ENCODE data around the gene WDPCP.
"Not testable (repeated sequence)": the region's sequence is repeated elsewhere in the genome, so short reads cannot be mapped to it uniquely, and the experiment has no call there.

Gene WDPCP

DNA sequence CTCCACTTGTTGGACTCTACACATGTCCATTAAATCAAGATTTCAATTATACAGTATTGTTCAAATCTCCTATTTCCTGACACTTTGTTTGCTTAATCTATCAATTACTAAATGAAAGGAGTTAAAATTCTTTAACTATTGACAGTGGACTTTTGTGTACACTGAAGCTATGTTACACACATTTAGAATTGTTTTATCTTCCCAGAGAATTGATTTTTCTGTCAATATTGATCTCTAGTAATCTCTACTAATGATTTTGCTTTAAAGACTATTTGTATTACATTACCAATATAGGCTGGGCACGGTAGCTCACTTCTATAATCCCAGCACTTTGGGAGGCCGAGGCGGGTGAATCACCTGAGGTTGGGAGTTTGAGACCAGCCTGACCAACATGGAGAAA lies 215.7 kb downstream of the WDPCP start:
- DNase-seq (ENCODE audit: low read depth in 2 of 3, low spot score in 1 of 3) = no peak

GRCh38 chr2:63369146-63369545 lies 219.1 kb downstream of the WDPCP start:
- no peak for DNase-seq (ENCODE audit: low read depth in 2 of 3, low spot score in 1 of 3)

- no peak for DNase-seq (ENCODE audit: low read depth in 2 of 3, low spot score in 1 of 3)
Observed at GRCh38 chr2:63364866-63365265, 223.4 kb downstream of the WDPCP start.

GRCh38 chr2:63357722-63358121 lies 230.6 kb downstream of the WDPCP start:
- DNase-seq (ENCODE audit: low read depth in 2 of 3, low spot score in 1 of 3) = not testable (repeated sequence)

GRCh38 chr2:63347361-63347760 lies 240.9 kb downstream of the WDPCP start:
- DNase-seq (ENCODE audit: low read depth in 2 of 3, low spot score in 1 of 3) = no peak

DNA sequence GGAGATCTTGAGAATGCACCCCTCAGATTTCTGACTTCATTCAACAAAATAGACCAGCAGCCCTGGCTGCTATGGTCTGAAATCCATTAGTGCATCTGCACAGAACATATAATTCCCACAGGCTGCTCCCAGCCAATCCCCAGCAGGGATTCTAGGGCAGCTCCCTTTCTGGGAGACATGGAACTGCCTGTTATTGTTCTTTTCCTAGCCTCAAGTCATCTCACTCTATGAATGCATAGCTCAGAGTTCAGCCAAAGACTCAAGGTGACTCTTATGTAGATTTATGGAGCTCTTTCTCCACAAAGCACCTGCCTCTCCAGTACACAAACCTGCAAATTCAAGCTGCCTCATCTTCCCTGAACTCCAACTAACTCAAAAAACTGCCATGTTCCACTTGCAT lies 241.9 kb downstream of the WDPCP start:
- DNase-seq (ENCODE audit: low read depth in 2 of 3, low spot score in 1 of 3) = no peak

- no peak for DNase-seq (ENCODE audit: low read depth in 2 of 3, low spot score in 1 of 3)
Observed at GRCh38 chr2:63345285-63345633, 243.0 kb downstream of the WDPCP start.

- no peak for DNase-seq (ENCODE audit: low read depth in 2 of 3, low spot score in 1 of 3)
Observed at GRCh38 chr2:63344575-63345284, 243.5 kb downstream of the WDPCP start.

GRCh38 chr2:63343397-63344109 lies 244.7 kb downstream of the WDPCP start:
- DNase-seq (ENCODE audit: low read depth in 2 of 3, low spot score in 1 of 3) = no peak

DNA sequence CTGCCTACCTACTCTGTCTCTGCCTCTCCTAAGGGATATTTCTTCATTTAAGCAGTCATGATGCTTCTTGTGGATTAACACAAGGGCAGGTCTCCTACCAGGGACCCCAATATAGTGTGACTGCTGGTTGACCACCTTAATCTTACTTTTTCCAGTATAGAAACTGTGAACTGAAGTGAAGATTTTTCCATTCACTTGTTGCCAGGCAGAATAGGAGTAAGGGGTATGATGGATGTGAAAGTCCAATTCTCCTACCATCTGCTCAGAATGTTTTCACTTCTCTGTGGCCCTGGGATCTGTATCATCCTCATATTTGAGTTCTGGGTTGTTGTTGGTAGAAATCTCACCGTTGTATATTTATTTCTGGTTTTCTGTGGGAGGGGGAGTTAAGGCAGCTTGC lies 247.8 kb downstream of the WDPCP start:
- no peak for DNase-seq (ENCODE audit: low read depth in 2 of 3, low spot score in 1 of 3)

GRCh38 chr2:63334910-63335309 lies 253.4 kb downstream of the WDPCP start:
- DNase-seq (ENCODE audit: low read depth in 2 of 3, low spot score in 1 of 3) = no peak

- DNase-seq (ENCODE audit: low read depth in 2 of 3, low spot score in 1 of 3) = no peak
Observed at GRCh38 chr2:63326473-63326872, 261.8 kb downstream of the WDPCP start.

GRCh38 chr2:63323662-63324061 lies 264.6 kb downstream of the WDPCP start:
- not testable (repeated sequence) for DNase-seq (ENCODE audit: low read depth in 2 of 3, low spot score in 1 of 3)

DNA sequence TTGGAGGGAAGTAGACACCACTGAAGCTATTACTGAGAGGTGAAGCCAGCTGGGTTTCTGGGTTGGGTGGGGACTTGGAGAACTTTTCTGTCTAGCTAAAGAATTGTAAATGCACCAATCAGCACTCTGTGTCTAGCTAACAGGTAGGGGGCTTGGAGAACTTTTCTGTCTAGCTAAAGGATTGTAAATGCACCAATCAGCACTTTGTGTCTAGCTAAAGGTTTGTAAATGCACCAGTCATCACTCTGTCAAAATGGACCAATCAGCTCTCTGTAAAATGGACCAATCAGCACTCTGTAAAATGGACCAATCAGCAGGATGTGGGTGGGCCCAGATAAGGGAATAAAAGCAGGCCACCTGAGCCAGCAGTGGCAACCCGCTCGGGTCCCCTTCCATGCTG lies 266.3 kb downstream of the WDPCP start:
- DNase-seq (ENCODE audit: low read depth in 2 of 3, low spot score in 1 of 3) = not testable (repeated sequence)

DNA sequence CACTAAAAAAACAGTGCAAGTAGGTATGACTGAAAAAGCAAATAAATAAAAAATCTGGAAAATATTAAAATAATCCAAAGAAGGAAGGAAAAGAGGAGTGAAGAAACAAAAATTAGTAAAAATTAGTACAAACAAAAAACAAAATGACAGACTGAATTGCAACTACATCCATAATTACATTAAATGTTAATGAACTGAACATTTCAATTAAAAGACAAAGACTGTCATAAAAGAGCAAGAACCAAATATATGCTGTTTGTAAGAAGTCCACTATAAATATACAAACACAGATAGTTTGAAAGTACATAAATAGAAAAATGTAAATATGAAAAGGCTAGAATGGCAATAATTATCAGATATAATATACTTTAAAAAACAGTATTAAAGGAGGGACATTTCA lies 267.6 kb downstream of the WDPCP start:
- no peak for DNase-seq (ENCODE audit: low read depth in 2 of 3, low spot score in 1 of 3)

GRCh38 chr2:63310614-63311013 lies 277.7 kb downstream of the WDPCP start:
- no peak for DNase-seq (ENCODE audit: low read depth in 2 of 3, low spot score in 1 of 3)

- DNase-seq (ENCODE audit: low read depth in 2 of 3, low spot score in 1 of 3) = no peak
Observed at GRCh38 chr2:63301481-63301880, 286.8 kb downstream of the WDPCP start.

DNA sequence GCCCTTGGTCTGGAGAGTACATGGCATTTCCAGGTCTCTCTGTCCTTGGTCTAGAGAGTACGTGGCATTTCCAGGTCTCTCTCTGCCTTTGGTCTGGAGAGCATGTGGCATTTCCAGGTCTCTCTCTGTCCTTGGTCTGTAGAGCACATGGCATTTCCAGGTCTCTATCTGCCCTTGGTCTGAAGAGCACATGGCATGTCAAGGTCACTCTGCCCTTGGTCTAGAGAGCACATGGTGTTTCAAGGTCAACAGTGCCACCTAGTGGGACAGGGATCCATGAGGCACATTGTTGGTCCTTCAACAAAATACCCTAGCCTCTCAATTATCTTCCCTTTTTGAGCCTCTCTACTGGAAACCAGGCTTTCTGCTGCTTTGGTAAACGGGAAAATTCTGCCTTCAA lies 287.4 kb downstream of the WDPCP start:
- DNase-seq (ENCODE audit: low read depth in 2 of 3, low spot score in 1 of 3) = no peak

GRCh38 chr2:63287956-63288355 lies 300.3 kb downstream of the WDPCP start:
- DNase-seq (ENCODE audit: low read depth in 2 of 3, low spot score in 1 of 3) = no peak

GRCh38 chr2:63286520-63286919 lies 301.8 kb downstream of the WDPCP start:
- DNase-seq (ENCODE audit: low read depth in 2 of 3, low spot score in 1 of 3) = not testable (repeated sequence)

DNA sequence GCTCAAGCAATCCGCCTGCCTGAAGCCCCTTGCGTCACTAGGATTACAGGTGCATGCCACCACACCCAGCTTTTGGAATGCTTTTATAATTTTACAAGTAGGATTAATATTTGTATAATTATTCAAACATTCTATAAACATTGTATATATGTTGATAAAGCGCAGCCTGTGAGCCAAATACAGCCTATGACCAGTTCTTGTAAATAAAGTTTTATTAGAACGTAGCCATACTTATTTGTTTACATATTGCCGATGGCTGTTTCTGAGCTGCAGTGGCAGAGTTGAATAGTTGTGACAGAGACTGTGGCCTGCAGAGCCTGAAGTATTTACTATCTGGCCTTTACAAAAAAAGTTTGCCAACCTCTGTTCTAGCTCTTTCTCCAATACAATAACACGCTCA lies 305.0 kb downstream of the WDPCP start:
- no peak for DNase-seq (ENCODE audit: low read depth in 2 of 3, low spot score in 1 of 3)

- no peak for DNase-seq (ENCODE audit: low read depth in 2 of 3, low spot score in 1 of 3)
Observed at GRCh38 chr2:63272560-63272959, 315.7 kb downstream of the WDPCP start.

- DNase-seq (ENCODE audit: low read depth in 2 of 3, low spot score in 1 of 3) = no peak
Observed at GRCh38 chr2:63270717-63271116, 317.6 kb downstream of the WDPCP start.

Measured in stimulated activated CD4-positive, alpha-beta T cell treated with anti-CD3 and anti-CD28 coated beads, Interleukin-12 subunit alpha, Interleukin-12 subunit beta, amount 100 ng/mL, for 48 hours (primary cell).